Neural progenitor cell (in vitro differentiated cells): ENCODE measurements around the gene CAPN10. TPM values are rescaled to one million over a fixed set of nuclear protein-coding genes. Genes with fewer than 3 reads are reported as not detected.

Experiments
- DNase-seq: peaks from one replicate; pipeline ENCODE4 v3.0.0-alpha.2; 2016; ENCODE audit warnings: low spot score
- H2AFZ ChIP-seq: fragments of 200-600 bp; sonication (generic); replicated peaks from 2 replicates; pipeline ENCODE4 v1.6.1; 2016; ENCODE audit warnings: antibody characterized with exemption
- H3F3A ChIP-seq: fragments of 200-600 bp; sonication (generic); 2 replicates; pipeline ENCODE4 v1.6.1; 2016; ENCODE audit warnings: antibody characterized with exemption, low read depth
- H3K27ac ChIP-seq: fragments of 200-600 bp; sonication (generic); 2 replicates; pipeline ENCODE4 v1.5.1; 2016; ENCODE audit warnings: mild to moderate bottlenecking
- H3K27me3 ChIP-seq: fragments of 200-600 bp; sonication (generic); 2 replicates; pipeline ENCODE4 v1.6.1; 2016; ENCODE audit warnings: mild to moderate bottlenecking, moderate library complexity
- H3K36me3 ChIP-seq: fragments of 200-600 bp; sonication (generic); 2 replicates; pipeline ENCODE4 v1.5.1; 2016
- H3K4me1 ChIP-seq: fragments of 200-600 bp; sonication (generic); 2 replicates; pipeline ENCODE4 v1.6.1; 2016; ENCODE audit warnings: mixed run types
- H3K4me2 ChIP-seq: fragments of 200-600 bp; sonication (generic); 2 replicates; pipeline ENCODE4 v1.6.1; 2016
- H3K4me3 ChIP-seq: fragments of 200-600 bp; sonication (generic); 2 replicates; pipeline ENCODE4 v1.5.1; 2016
- H3K79me2 ChIP-seq: fragments of 200-600 bp; sonication (generic); 2 replicates; pipeline ENCODE4 v1.6.1; 2016; ENCODE audit warnings: low read depth
- H3K9ac ChIP-seq: fragments of 200-600 bp; sonication (generic); 2 replicates; pipeline ENCODE4 v1.6.1; 2016
- H3K9me3 ChIP-seq: fragments of 200-600 bp; sonication (generic); 2 replicates; pipeline ENCODE4 v1.5.1; 2016; ENCODE audit warnings: low read depth
- H4K20me1 ChIP-seq: fragments of 200-600 bp; sonication (generic); 2 replicates; pipeline ENCODE4 v1.6.1; 2016; ENCODE audit warnings: low read depth
- H3K27ac Mint-ChIP-seq: 3 replicates; pipeline ENCODE4 v1.8.0; 2021; ENCODE audit warnings: mixed read lengths
- H3K27me3 Mint-ChIP-seq: 2 replicates; pipeline ENCODE4 v1.8.0; 2022; ENCODE audit warnings: low read depth, mild to moderate bottlenecking, inconsistent platforms, moderate library complexity, mixed read lengths; ENCODE audit not compliant: insufficient read depth
- H3K36me3 Mint-ChIP-seq: 3 replicates; pipeline ENCODE4 v1.8.0; 2021; ENCODE audit warnings: mixed read lengths
- H3K4me1 Mint-ChIP-seq: 3 replicates; pipeline ENCODE4 v1.8.0; 2021; ENCODE audit warnings: mixed read lengths
- H3K4me3 Mint-ChIP-seq: 3 replicates; pipeline ENCODE4 v1.8.0; 2021; ENCODE audit warnings: mild to moderate bottlenecking, moderate library complexity, mixed read lengths
- H3K9me3 Mint-ChIP-seq: 3 replicates; pipeline ENCODE4 v1.8.0; 2020; ENCODE audit warnings: mixed read lengths
- EZH2 ChIP-seq: fragments of 200-600 bp; sonication (generic); IDR thresholded peaks from 2 replicates; pipeline ENCODE4 v1.6.1; 2017; ENCODE audit warnings: antibody characterized with exemption, mild to moderate bottlenecking, moderate library complexity
- EZH2phosphoT487 ChIP-seq: fragments of 200-600 bp; sonication (generic); IDR thresholded peaks from 2 replicates; pipeline ENCODE4 v1.6.1; 2017; ENCODE audit warnings: antibody characterized with exemption
- total RNA-seq: library from RNA; depleted of rRNA; stranded (reverse); fragments of >200 nt; gene quantifications from 2 replicates; pipeline ENCODE4 v1.2.3, GENCODE V29; 2015; ENCODE audit warnings: low replicate concordance
- TF ChIP-seq, protein P1 (sequence below): fragments of 200-600 bp; sonication (generic); IDR thresholded peaks from 2 replicates; pipeline ENCODE4 v1.5.1; 2017; ENCODE audit warnings: antibody characterized with exemption, mild to moderate bottlenecking

Gene CAPN10
- total RNA-seq, 1 donor from 2014 or later: 16.1 TPM

DNA sequence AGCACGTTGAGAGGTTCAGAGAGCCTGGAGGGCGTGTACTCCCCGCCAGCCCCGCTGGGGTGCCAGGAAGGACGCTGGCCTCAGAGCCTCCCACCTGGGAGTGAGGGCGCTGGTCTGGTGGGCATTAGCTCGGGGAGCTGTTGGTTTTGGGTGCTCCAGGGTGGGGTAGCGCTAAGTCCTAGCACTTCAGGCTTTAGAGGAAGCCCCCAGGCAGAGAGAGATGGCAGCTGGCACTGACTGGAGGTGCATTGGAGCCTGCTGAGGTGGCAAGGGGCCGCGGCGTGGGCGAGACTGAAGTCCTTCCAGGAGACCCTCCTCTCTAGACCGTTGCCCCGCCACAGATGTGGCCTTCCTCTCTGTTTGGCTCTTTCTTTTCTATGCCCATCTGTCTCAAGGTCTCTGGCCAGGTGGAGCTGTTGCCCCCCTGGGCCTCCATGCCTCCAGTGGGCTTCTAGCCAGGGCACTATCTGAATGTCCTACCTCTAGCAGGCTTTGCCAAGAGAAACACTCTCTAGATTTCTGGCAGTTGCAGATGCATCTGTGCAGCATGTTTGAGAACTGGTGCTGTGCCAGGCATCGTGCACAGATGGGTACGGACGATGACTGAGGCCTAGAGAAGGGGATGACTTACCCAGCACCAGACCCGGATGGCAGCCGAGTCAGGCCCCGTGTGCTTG is 6.6 kb downstream of the CAPN10 start:
- Mint-ChIP-seq H3K27me3 (no peaks in the 10 kb centered on the region), H3K4me1 (peaks cover 11% of the 10 kb centered on the region), H3K4me3 (no peak overlapping the region), H3K9me3 (no peaks in the 10 kb centered on the region), H3K36me3 (peaks cover 9% of the 10 kb centered on the region), H3K27ac (no peak overlapping the region)
- Histone ChIP-seq H3K27me3 (no peaks in the 10 kb centered on the region), H3F3A (no peaks in the 10 kb centered on the region), H2AFZ (no peak overlapping the region), H3K4me2 (no peak overlapping the region), H3K79me2 (peaks cover 24% of the 10 kb centered on the region), H3K36me3 (no peaks in the 10 kb centered on the region), H3K4me1 (peaks cover under 1% of the 10 kb centered on the region), H4K20me1 (peaks cover 23% of the 10 kb centered on the region), H3K9me3 (no peaks in the 10 kb centered on the region), H3K9ac (no peak overlapping the region), H3K4me3 (no peak overlapping the region), H3K27ac (no peak overlapping the region)
- DNase-seq: no peak
- TF ChIP-seq EZH2phosphoT487 (no peak), EZH2 (no peak)
- TF ChIP-seq, protein P1, sequence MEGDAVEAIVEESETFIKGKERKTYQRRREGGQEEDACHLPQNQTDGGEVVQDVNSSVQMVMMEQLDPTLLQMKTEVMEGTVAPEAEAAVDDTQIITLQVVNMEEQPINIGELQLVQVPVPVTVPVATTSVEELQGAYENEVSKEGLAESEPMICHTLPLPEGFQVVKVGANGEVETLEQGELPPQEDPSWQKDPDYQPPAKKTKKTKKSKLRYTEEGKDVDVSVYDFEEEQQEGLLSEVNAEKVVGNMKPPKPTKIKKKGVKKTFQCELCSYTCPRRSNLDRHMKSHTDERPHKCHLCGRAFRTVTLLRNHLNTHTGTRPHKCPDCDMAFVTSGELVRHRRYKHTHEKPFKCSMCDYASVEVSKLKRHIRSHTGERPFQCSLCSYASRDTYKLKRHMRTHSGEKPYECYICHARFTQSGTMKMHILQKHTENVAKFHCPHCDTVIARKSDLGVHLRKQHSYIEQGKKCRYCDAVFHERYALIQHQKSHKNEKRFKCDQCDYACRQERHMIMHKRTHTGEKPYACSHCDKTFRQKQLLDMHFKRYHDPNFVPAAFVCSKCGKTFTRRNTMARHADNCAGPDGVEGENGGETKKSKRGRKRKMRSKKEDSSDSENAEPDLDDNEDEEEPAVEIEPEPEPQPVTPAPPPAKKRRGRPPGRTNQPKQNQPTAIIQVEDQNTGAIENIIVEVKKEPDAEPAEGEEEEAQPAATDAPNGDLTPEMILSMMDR: no peak

DNA sequence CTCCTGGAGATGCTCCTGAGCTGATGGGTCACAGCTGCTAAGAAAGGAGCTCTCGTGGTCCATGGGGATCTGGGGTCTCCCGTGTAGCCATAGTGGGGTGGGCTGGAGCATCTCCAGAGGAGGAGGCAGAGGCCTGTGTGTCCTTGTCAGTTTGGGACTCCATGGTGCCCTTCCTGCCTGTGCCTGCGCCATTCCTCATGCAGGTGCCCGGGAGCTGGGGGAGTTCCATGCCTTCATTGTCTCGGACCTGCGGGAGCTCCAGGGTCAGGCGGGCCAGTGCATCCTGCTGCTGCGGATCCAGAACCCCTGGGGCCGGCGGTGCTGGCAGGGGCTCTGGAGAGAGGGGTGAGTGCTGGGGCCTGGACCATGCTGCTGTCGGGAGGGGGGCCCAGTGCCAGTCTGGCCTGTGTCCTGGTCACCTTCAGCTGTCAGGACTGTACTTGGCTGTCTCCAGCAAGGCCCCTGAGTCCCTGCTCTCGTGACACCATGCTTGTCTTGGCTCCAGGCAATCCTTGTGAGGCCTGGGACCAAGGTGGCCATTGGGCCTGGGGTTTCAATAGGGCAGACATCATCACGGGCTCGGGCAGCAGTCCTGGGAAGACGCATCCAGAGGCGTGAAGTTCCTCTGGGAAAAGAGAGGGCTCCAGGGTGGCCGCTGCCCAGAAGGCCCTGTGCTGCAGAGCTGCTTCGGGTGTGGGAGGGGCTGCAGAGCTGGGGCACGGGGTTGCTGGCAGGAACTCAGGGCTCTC is 7.3 kb downstream of the CAPN10 start:
- no peak overlapping the region for H2AFZ ChIP-seq
- peaks cover 3% of the 10 kb centered on the region for H3K4me1 Mint-ChIP-seq
- peaks cover 6% of the 10 kb centered on the region for H3K36me3 Mint-ChIP-seq
- no peak overlapping the region for H3K4me3 ChIP-seq
- H3K27me3 ChIP-seq: no peaks in the 10 kb centered on the region
- H3K79me2 ChIP-seq: peaks cover 17% of the 10 kb centered on the region
- no peak overlapping the region for H3K27ac ChIP-seq
- no peaks in the 10 kb centered on the region for H3K9me3 ChIP-seq
- no peak overlapping the region for H3K9ac ChIP-seq
- no peak for DNase-seq
- TF ChIP-seq, protein P1: no peak
- TF ChIP-seq EZH2: no peak
- TF ChIP-seq EZH2phosphoT487: no peak
- peaks cover 16% of the 10 kb centered on the region for H4K20me1 ChIP-seq
- H3K4me1 ChIP-seq: no peaks in the 10 kb centered on the region
- H3K36me3 ChIP-seq: no peaks in the 10 kb centered on the region
- no peak overlapping the region for H3K27ac Mint-ChIP-seq
- no peaks in the 10 kb centered on the region for H3K9me3 Mint-ChIP-seq
- no peak overlapping the region for H3K4me3 Mint-ChIP-seq
- H3F3A ChIP-seq: no peaks in the 10 kb centered on the region
- H3K4me2 ChIP-seq: no peak overlapping the region
- no peaks in the 10 kb centered on the region for H3K27me3 Mint-ChIP-seq

DNA sequence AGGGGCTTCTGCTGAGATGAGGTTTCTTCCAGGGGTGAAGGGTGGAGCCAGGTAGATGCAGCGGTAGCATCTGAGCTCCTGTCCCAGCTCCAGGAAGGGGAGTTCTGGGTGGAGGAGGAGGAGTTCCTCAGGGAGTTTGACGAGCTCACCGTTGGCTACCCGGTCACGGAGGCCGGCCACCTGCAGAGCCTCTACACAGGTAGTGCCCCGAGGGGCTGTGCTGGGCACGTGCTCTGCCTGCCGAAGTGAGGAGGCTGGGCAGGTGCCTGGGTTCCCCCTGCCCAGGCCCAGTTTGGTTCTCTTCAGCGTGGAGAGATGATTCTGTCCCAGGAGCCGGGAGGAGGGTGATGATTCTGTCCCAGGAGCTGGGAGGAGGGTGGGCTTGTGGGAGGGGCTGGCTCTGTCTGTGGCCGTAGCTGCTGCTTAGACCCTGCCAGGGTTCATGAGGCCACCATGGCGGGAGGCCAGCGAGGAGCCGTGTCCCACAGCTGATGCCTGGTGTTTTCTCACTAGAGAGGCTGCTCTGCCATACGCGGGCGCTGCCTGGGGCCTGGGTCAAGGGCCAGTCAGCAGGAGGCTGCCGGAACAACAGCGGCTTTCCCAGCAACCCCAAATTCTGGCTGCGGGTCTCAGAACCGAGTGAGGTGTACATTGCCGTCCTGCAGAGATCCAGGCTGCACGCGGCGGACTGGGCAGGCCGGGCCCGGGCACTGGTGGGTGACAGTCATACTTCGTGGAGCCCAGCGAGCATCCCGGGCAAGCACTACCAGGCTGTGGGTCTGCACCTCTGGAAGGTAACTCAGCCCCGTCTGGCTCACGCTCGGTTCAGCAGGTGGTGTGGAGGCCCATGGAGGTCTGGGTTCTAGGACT is 8.2 kb downstream of the CAPN10 start:
- Histone ChIP-seq H3K4me2 (no peak overlapping the region), H3K4me3 (no peak overlapping the region), H3K9me3 (no peaks in the 10 kb centered on the region), H4K20me1 (peaks cover 11% of the 10 kb centered on the region), H3K27ac (no peak overlapping the region), H3K79me2 (peaks cover 9% of the 10 kb centered on the region), H3F3A (no peaks in the 10 kb centered on the region), H2AFZ (no peak overlapping the region), H3K27me3 (no peaks in the 10 kb centered on the region), H3K36me3 (no peaks in the 10 kb centered on the region), H3K4me1 (no peaks in the 10 kb centered on the region), H3K9ac (no peak overlapping the region)
- Mint-ChIP-seq H3K36me3 (peaks cover 2% of the 10 kb centered on the region), H3K4me1 (no peaks in the 10 kb centered on the region), H3K4me3 (no peak overlapping the region), H3K27ac (no peak overlapping the region), H3K27me3 (no peaks in the 10 kb centered on the region), H3K9me3 (no peaks in the 10 kb centered on the region)
- TF ChIP-seq, protein P1: no peak
- TF ChIP-seq EZH2phosphoT487 (no peak), EZH2 (no peak)
- DNase-seq: no peak
